ENCODE measurements around the gene GNAT2. TPM values are rescaled to one million over a fixed set of nuclear protein-coding genes. Genes with fewer than 3 reads are reported as not detected.

Gene GNAT2
- total RNA-seq, 1 donor from 2014 or later = not detected

DNA sequence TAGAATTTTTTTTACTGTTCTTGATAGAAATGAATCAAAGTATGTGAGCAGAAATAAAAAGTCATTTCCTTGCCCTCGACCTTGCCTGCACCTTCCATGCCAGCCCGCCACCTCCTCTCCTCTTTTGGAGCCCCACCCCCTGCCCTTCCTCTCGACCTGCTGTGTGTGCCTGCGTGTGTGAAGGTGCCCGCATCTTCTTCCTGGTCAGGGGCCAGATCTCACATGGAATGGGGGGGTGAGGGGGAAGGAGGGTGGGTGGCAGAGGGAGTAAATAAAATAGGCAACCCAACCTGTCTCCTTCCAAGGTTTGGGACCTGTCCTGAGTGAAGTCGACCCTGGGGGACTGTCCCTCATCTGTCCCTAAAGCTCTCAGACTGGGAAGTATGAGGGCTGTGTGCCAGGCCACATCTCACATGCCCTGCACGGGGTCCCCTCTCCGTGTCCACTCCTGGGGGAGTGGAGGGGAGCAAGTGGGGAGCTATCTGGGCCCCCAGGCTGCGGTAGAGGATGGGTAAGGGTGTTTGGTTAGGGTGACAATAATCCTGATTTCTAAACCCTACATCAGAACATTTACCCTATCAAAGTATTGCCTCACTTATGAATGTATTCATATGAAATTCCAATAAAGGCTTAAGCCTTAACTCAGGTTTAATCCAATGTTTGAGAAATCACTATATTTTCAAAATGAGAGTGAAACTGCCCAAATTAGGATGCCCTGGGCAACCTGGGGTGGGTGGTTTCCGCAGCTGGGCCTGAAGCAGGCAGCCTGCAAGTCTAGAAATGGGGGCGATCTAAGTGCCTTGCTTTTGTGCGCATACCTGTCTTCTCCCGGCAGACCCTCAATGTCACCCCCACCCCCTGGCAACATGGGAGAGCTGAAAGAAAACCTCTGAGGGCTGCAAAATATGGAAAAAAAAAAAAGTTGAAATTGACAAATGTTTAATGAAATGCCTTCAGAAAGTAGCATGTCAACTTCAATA is 15.6 kb upstream of the GNAT2 start:
- H3K4me1 ChIP-seq (ENCODE audit: insufficient read depth, low read length) = peaks cover 5% of the 10 kb centered on the region
- peaks cover 8% of the 10 kb centered on the region for H3K36me3 Mint-ChIP-seq (ENCODE audit: low read depth, unreplicated experiment)
- TF ChIP-seq, protein P1, sequence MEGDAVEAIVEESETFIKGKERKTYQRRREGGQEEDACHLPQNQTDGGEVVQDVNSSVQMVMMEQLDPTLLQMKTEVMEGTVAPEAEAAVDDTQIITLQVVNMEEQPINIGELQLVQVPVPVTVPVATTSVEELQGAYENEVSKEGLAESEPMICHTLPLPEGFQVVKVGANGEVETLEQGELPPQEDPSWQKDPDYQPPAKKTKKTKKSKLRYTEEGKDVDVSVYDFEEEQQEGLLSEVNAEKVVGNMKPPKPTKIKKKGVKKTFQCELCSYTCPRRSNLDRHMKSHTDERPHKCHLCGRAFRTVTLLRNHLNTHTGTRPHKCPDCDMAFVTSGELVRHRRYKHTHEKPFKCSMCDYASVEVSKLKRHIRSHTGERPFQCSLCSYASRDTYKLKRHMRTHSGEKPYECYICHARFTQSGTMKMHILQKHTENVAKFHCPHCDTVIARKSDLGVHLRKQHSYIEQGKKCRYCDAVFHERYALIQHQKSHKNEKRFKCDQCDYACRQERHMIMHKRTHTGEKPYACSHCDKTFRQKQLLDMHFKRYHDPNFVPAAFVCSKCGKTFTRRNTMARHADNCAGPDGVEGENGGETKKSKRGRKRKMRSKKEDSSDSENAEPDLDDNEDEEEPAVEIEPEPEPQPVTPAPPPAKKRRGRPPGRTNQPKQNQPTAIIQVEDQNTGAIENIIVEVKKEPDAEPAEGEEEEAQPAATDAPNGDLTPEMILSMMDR (IDR thresholded peaks at IDR 0.05; ENCODE audit: insufficient read depth, low read depth, low read length) = no peak
- peaks cover 11% of the 10 kb centered on the region for H3K36me3 ChIP-seq (ENCODE audit: insufficient read depth, low read length)
- no peak overlapping the region for H3K4me2 ChIP-seq (ENCODE audit: low read length)
- peaks cover 1% of the 10 kb centered on the region for H3K27me3 Mint-ChIP-seq (ENCODE audit: low read depth, unreplicated experiment)
- DNase-seq (ENCODE audit: low read depth) = no peak
- H3K4me3 Mint-ChIP-seq (ENCODE audit: unreplicated experiment) = no peak overlapping the region
- no peak for FAIRE-seq
- no peaks in the 10 kb centered on the region for H3K9me3 ChIP-seq (ENCODE audit: insufficient read depth, low read depth, low read length)
- no peaks in the 10 kb centered on the region for H3K79me2 ChIP-seq (ENCODE audit: insufficient read depth, low read length)
- no peak overlapping the region for H3K27ac Mint-ChIP-seq (ENCODE audit: unreplicated experiment)
- no peak overlapping the region for H2AFZ ChIP-seq (ENCODE audit: low read depth, low read length)
- H3K27me3 ChIP-seq (ENCODE audit: insufficient read depth, low read length) = no peaks in the 10 kb centered on the region
- H3K9me3 Mint-ChIP-seq (ENCODE audit: unreplicated experiment) = no peaks in the 10 kb centered on the region
- no peak overlapping the region for H3K27ac ChIP-seq (ENCODE audit: low read depth, low read length)
- H3K4me3 ChIP-seq (ENCODE audit: insufficient read depth, low read depth, low read length) = no peak overlapping the region
- no peak overlapping the region for H3K9ac ChIP-seq (ENCODE audit: low read length)
- H3K4me1 Mint-ChIP-seq (ENCODE audit: low read depth, unreplicated experiment) = peaks cover 16% of the 10 kb centered on the region
- peaks cover 24% of the 10 kb centered on the region for H4K20me1 ChIP-seq (ENCODE audit: insufficient read depth, low read length)

DNA sequence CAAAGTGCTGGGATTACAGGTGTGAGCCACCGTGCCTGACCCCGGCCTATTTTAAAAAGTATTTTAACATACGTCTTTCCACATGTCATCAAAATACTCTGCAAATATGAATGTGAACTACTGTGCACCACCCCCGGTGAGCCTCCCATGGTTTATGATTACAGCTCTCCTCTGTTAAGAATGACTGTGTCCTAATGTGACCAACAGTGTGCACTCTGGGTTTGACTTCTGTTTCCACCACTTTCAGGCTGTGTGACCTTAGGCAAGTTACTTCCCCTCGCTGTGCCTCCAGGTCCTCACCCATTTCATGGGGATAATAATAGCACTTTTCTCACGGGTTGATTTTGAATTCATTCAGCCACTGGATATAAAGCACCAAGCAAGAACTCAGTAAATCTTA is 14.9 kb upstream of the GNAT2 start:
- Histone ChIP-seq H3K27me3 (ENCODE audit: insufficient read depth, low read length) (no peaks in the 10 kb centered on the region), H3K9me3 (ENCODE audit: insufficient read depth, low read depth, low read length) (no peaks in the 10 kb centered on the region), H3K27ac (ENCODE audit: low read depth, low read length) (no peak overlapping the region), H3K4me3 (ENCODE audit: insufficient read depth, low read depth, low read length) (no peak overlapping the region), H2AFZ (ENCODE audit: low read depth, low read length) (no peak overlapping the region), H3K79me2 (ENCODE audit: insufficient read depth, low read length) (no peaks in the 10 kb centered on the region), H3K36me3 (ENCODE audit: insufficient read depth, low read length) (peaks cover 14% of the 10 kb centered on the region), H3K9ac (ENCODE audit: low read length) (no peak overlapping the region), H4K20me1 (ENCODE audit: insufficient read depth, low read length) (peaks cover 32% of the 10 kb centered on the region), H3K4me2 (ENCODE audit: low read length) (no peak overlapping the region), H3K4me1 (ENCODE audit: insufficient read depth, low read length) (peaks cover 5% of the 10 kb centered on the region)
- DNase-seq (ENCODE audit: low read depth) (no peak), FAIRE-seq (no peak)
- Mint-ChIP-seq H3K4me3 (ENCODE audit: unreplicated experiment) (no peak overlapping the region), H3K9me3 (ENCODE audit: unreplicated experiment) (peaks cover 2% of the 10 kb centered on the region), H3K4me1 (ENCODE audit: low read depth, unreplicated experiment) (peaks cover 18% of the 10 kb centered on the region), H3K27ac (ENCODE audit: unreplicated experiment) (no peak overlapping the region), H3K36me3 (ENCODE audit: low read depth, unreplicated experiment) (peaks cover 11% of the 10 kb centered on the region), H3K27me3 (ENCODE audit: low read depth, unreplicated experiment) (no peaks in the 10 kb centered on the region)
- TF ChIP-seq EZH2 (IDR thresholded peaks at IDR 0.05; ENCODE audit: insufficient read depth, low read length) = no peak
- TF ChIP-seq, protein P1 (IDR thresholded peaks at IDR 0.05; ENCODE audit: insufficient read depth, low read depth, low read length) = no peak

Measured in astrocyte (in vitro differentiated cells and primary cell).